Measurements from ENCODE around the gene ADAMTS3.
"Not testable (repeated sequence)": the region's sequence is repeated elsewhere in the genome, so short reads cannot be mapped to it uniquely, and the experiment has no call there.

Gene ADAMTS3

GRCh38 chr4:72430988-72431387 is 138.0 kb downstream of the ADAMTS3 start:
- TF ChIP-seq PATZ1 (CRISPR knock-in tag; IDR thresholded peaks at IDR 0.05; ENCODE audit: borderline replicate concordance) (no peak), CSDC2 (CRISPR knock-in tag; IDR thresholded peaks at IDR 0.05) (no peak), TCF4 (CRISPR knock-in tag; IDR thresholded peaks at IDR 0.05; ENCODE audit: borderline replicate concordance) (no peak)
- ATAC-seq, result no peak

- no peak for TF ChIP-seq ZFP3 (CRISPR knock-in tag; IDR thresholded peaks at IDR 0.05)
- no peak for TF ChIP-seq CSRNP3 (CRISPR knock-in tag; IDR thresholded peaks at IDR 0.05)
- TF ChIP-seq PATZ1 (CRISPR knock-in tag; IDR thresholded peaks at IDR 0.05; ENCODE audit: borderline replicate concordance), result no peak
- TF ChIP-seq POU6F1 (CRISPR knock-in tag; IDR thresholded peaks at IDR 0.05; ENCODE audit: borderline replicate concordance, low read depth), result no peak
- TF ChIP-seq RARB (CRISPR knock-in tag; IDR thresholded peaks at IDR 0.05), result no peak
- no peak for TF ChIP-seq CSDC2 (CRISPR knock-in tag; IDR thresholded peaks at IDR 0.05)
- no peak for TF ChIP-seq ZNF70 (CRISPR knock-in tag; IDR thresholded peaks at IDR 0.05)
- no peak for TF ChIP-seq PPARA (CRISPR knock-in tag; IDR thresholded peaks at IDR 0.05; ENCODE audit: borderline replicate concordance)
- no peak for TF ChIP-seq GLIS3 (CRISPR knock-in tag; IDR thresholded peaks at IDR 0.05)
- TF ChIP-seq ZC3H10 (CRISPR knock-in tag; IDR thresholded peaks at IDR 0.05), result no peak
- no peak for TF ChIP-seq CREB5 (CRISPR knock-in tag; IDR thresholded peaks at IDR 0.05; ENCODE audit: low read depth)
- TF ChIP-seq ZFP30 (CRISPR knock-in tag; IDR thresholded peaks at IDR 0.05), result no peak
- ATAC-seq, result peak; percentile 87
These were observed 139.0 kb downstream of the ADAMTS3 start for GRCh38 chr4:72430050-72430449.

GRCh38 chr4:72429397-72429889 is 139.6 kb downstream of the ADAMTS3 start:
- ATAC-seq, result peak; percentile 66
- TF ChIP-seq SNAI2 (CRISPR knock-in tag; IDR thresholded peaks at IDR 0.05) (no peak), ISL1 (CRISPR knock-in tag; IDR thresholded peaks at IDR 0.05) (peak; percentile 79)

GRCh38 chr4:72427057-72427456 is 142.0 kb downstream of the ADAMTS3 start:
- ATAC-seq, result no peak
- no peak for TF ChIP-seq ZNF8 (CRISPR knock-in tag; IDR thresholded peaks at IDR 0.05)
- no peak for TF ChIP-seq CSRNP3 (CRISPR knock-in tag; IDR thresholded peaks at IDR 0.05)
- TF ChIP-seq ZNF565 (CRISPR knock-in tag; conservative IDR thresholded peaks at IDR 0.05; ENCODE audit: low read depth), result no peak
- TF ChIP-seq ZFP30 (CRISPR knock-in tag; IDR thresholded peaks at IDR 0.05), result no peak
- no peak for TF ChIP-seq ISL1 (CRISPR knock-in tag; IDR thresholded peaks at IDR 0.05)
- TF ChIP-seq RARB (CRISPR knock-in tag; IDR thresholded peaks at IDR 0.05), result no peak
- TF ChIP-seq TCF4 (CRISPR knock-in tag; IDR thresholded peaks at IDR 0.05; ENCODE audit: borderline replicate concordance), result no peak

- ATAC-seq, result not testable (repeated sequence)
These were observed 143.1 kb downstream of the ADAMTS3 start for GRCh38 chr4:72425908-72426307.

All from SK-N-SH treated with all-trans-retinoic acid at 6 μM for 48 hours (cell line).